SIG-M5 treated with dmso at 0.1 percent for 504 hours (cell line): ENCODE measurements around the gene SHISAL1.

Experiments
- DNase-seq: peaks from one replicate; lab custom pipeline; 2025; ENCODE audit not compliant: unreplicated experiment; lab: John Stamatoyannopoulos, UW

Gene SHISAL1

DNA sequence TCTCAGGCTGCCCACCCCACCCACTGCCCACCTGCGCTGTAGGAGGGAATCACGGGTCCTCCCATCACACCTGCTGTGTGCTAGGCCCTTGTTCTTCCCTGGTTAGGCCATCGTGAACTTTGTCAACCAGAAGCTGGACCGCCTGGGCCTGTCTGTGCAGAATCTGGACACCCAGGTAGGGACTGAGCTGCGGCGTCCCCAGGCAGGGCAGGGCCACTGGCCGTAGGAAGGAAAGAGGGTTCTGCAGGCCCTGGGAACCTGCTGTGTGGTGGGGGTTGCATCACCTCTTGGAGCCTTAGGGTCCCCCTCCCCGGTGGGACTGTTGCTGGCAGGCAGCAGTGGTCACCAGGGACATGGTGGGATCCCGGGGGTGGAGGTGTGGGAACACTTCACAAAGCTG lies 116.5 kb downstream of the SHISAL1 start:
- no peak for DNase-seq

DNA sequence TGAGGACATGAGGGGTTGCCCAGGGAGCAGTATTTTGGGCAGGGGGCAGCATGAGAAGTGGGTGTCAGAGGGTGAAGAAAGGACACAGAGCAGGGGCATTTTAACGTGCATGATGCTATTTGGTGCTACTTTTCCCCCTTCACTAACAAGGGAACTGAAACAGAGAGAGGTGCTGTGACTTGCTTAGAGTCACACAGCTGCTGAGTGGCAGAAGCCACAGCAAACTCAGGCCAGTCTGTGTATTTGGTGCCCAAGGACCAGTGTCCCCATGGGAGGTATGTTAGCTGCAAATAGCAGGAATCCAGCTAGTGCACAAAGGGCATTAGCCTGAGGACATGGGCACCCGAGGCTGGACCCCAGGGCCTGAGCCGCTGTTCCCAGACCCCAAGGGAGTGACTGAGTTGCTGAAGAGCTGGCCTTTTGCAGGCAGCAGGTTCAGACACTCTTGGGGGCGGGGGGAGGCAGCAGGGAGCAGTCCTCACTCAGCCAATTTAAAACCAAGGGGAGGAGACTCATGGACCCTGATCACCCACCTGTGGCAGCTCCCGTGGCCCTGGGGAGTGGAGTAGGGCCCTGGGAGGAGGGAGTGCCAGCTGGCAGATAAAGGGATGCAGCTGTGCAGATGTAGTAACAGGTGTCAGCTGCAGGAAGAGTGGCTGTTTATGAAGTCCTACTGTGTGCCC lies 117.4 kb downstream of the SHISAL1 start:
- no peak for DNase-seq

DNA sequence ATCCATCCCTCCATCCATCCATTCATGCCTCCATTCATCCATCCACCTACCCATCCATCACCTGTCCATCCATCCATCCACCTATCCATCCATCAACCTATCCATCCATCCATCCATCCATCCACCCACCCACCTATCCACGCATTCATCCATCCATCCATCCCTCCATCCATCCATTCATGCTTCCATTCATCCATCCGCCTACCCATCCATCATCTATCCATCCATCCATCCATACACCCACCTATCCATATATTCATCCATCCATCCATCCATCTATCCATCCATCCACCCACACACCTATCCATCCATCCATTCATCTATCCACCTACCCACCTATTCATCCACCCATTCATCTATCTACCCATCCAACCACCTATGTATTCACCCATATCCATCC lies 118.2 kb downstream of the SHISAL1 start:
- DNase-seq, result no peak
